Ecto neural progenitor cell (in vitro differentiated cells): ENCODE results near the gene ARRB1.
A peak's percentile ranks its signal among the peaks of the same experiment; 100 is the strongest.
"Not testable (repeated sequence)": the region's sequence is repeated elsewhere in the genome, so short reads cannot be mapped to it uniquely, and the experiment has no call there.

Experiments used
- DNase-seq: peaks from one replicate; pipeline ENCODE4 v3.0.0-alpha.2; 2018; ENCODE audit warnings: low spot score

The ARRB1 gene

DNA sequence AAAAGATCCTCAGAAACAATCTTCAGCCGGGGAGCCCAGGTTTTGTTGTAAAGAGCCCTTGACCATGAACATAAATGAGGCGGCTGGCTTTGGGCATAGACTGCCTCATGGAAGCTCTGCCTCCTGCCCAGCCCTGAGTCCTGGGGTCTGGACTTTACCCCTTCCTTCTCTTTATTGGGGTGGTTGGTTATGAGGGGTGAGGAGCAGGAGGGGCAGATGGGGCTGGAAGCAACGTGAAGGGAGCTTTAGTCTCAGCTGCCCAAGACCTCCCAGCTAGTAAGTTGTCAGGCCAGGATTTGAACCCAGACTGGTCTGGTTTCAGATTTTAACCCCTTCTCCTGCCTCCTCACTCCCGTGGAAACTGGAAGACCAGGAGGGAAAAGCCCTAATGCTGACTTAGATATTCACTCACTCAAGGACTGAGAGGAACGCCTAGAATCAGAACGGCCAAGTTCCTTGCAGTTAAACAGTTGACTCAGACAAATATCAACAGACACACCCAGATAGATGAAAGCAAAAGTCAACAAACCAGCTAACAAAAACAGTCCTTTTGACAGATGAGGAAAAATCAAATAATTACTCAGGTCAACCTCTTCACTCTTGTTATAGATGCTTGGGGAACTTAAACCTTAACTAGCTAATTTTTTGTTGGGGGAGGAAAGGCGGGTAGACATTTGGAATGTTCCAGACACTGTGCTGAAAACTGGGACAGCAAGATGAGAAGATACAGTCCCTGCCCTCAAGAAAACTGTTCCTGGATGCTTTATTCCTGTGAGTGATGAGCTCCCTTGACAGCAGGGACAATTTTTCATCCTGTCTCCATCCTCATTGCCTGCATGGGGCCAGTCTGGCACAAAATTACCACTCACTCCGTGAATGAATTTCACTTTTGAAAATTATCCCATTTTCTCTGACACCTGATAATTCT, 20.8 kb upstream of the ARRB1 start:
- no peak for DNase-seq

DNA sequence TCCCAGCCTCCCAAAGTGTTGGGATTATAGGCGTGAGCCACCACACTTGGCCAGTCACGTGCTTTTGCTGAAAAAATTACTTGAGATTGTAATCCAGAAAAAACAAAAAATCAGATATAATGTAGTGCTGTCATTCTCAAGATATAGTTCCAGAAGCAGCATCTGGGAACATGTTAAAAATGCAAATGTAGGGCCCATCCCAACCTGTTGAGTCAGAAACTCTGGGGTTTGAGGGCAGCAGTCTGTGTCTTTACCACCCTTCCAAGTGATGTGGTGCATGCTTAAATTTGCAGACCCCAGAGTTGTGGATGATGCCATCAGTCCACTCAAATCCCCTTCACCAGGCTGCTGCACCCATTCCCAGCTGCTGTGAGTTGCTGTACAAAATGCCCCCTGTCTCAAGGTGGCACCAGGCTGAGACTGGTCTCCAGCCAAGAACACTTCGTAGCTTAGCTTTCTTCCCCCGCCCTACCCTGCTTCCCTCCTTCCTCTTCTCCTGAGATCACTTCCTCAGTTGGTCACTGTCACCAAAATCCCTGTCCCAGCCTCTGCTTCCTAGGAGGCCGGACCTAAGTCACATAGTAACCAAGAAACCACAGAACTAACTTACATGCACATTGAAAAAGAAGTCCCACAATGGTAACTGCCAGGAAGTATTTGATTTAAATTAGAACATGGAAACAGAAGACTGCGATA, 18.2 kb upstream of the ARRB1 start:
- DNase-seq: no peak

DNA sequence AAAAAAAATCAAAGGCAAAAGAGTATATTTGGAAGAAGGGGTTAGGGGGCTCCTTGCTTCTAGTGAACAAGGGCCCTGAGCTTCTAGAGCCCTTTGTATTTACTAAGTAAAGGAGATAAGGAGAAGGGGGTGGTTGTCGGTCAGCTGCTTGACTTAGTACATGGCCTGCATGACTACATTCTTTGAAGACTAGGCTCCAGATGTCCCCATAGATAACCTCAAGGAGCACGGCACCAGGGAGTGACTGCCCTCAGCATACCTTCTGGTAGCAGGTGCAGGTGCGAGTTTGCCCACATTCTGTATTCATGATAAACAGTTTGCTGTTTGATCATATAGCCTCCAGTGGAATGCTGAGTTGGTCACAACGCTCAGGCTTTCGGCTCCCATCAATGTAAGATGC, 15.4 kb upstream of the ARRB1 start:
- not testable (repeated sequence) for DNase-seq

DNA sequence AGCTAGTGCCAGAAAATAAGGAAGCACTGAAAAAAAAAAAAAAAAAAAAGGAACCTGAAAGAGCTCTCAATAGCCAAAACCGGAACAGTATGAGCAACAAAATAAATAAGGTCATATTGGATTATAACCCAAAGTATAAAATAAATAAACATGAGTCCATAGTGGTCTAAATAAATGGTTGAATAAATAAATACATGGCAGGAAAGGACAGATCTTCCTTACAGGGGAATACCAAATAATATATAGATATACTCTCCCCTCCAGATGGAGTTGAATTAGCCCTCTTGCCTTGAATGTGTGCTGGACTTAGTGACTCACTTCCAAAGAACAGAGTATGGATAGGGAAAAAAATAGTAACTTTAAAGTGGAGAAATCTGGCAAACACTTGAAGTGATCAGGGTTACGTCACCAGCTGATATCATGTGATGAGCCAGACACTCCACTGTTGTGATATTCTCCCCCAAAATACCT, 14.3 kb upstream of the ARRB1 start:
- no peak for DNase-seq

DNA sequence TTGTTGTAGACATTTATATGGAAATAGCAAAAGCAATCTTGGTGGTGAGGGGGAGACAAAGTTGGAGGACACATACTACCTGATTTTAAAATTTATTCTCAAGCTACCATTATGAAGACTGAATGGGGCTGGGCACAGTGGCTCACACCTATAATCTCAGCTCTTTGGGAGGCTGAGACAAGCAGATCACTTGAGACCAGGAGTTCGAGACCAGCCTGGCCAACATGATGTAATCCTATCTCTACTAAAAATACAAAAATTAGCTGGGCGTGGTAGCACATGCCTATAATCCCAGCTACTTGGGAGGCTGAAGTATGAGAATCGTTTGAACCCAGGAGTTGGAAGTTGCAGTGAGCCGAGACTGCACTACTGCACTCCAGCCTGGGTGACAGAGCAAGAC, 10.8 kb upstream of the ARRB1 start:
- not testable (repeated sequence) for DNase-seq

DNA sequence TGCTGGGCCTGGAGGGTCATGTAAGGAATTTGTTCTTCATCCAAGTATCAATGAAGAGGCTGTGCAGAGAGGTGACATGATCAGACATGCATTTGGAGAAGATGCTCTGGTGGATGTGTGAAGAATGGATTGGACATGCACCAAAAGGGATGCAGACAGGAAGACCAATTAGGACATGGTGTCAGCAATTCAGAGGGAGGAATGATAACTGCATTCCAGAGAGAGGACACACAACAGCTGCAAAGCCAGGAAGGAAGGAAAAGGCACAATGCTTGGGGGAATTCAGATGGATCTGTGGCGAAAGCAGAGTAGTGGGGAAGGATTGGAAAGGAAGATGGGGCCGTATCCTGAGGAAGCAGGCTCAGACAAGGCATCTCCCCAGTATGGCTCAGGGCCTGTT, 5.2 kb upstream of the ARRB1 start:
- DNase-seq: no peak

DNA sequence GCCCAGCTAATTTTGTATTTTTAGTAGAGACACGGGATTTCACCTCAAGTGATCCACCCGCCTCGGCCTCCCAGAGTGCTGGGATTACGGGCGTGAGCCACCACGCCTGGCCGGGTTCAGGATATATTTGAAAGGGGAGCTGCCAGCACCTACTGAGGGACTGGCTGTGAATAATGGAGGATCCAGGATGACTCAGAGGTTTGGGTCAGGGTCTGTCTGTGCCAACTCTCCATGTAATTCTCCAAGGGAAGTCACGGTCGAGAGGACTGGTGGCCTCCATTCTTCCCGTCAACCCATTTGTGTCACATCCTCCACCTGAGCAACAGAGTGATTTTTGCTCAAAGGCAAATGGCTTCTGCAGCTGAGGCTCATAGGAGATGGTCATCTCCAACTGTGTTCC, 3.6 kb upstream of the ARRB1 start:
- no peak for DNase-seq

DNA sequence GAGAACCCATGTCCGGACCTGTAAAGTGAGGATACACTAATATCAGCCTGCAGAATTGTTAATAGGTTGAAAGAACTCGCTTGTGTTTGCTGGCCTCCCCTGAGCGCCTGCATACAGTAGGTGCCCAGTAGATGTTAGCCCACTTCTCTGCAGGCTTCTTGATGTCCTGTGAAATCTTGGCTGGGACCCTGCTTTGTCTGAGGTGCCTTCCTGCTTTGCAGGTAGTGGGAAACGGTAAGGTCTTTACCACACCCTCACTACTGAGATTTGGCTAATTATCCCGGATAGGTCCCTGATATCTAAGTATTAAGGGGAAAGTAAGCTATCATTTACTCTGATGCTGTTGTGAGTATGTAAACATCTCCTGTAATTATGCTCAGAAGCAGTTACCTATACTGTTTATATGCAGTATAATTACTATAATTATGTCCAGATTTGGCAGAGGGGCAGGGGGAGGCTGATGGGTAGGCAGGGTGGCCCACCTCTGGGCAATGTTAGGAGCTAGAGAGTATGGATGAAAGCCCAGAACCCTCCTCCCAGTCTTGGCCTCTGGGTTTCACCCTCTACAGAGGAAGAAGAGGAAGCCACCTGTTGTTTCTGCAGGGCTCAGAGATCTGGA, 1.2 kb upstream of the ARRB1 start:
- no peak for DNase-seq

DNA sequence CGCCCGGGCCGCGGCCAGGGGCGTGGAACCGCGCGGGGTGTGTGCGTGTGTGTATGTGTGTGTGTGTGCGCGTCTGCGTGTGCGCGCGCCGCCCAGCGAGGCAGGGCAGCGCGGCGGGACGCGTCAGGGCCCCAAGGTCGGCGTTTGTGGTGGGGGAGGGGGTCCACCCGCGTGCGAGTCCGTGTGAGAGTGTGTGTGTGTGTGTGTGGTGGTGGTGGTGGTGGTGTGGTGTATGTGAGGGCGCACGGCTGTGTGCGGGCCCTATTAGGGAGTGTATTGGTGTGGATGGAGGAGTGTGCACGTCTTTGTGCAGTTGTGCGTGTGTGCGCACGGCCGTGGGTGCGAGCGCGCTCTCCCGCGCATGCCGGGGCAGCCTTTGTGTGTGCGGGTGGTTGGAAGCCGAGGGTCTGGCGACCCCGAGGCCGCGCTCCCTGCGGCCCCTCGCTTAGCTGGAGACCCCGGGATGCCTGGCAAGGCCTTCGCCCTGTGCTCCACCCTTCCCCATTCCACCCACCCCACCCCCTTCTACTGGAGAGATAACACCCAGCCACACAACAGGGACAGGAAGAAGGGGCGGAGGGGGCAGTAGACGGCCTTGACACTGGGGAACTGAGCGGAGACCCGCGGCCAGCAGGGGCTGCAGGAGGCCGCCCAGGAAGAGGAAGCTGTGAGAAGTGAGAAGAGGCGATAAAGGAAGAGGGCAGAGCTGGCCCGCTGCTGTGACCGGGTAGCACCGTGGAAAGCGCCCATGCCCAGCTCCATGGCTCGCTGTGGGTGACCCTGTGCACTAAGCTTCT, 528 bp upstream of the ARRB1 start:
- DNase-seq: peak; percentile 79

DNA sequence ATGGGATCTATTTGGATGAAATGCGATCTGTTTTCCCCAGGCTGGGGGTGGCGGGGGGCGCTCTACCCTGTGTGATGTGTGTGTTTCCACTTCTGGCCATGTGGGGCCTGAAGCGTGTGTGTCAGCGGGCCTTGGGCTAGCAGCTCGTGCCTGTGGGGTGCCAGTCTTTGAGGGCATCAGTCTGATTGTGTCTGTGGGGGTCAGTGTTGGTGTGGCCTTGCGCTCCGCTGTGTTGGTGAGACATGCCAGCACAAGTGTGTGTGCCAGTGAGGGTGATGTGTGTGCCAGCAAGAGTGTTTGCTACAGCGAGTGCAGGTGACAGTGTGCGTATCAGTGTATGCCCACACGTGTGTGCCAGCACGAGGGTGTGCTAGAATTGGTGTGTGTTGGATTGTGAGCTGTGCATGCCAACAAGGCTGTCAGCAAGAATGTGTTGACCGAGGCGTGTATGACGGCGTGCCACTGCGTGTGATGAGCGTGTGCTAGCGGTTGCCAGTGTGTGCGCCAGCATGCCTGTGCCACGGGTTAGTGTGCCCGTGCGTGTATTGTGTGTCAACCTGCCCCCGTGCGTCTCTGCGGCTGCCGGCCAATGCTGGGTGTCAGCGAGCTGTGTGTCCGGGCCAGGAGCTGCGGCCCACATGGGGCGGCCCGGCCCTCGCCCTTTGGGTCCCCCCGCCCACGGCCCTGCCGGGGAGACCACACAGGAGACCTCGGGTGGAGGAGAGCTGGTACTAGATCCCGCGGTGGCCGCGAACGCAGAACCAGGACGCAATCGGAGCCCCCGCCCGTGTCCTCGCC, 519 bp downstream of the ARRB1 start:
- DNase-seq: peak; percentile 70

DNA sequence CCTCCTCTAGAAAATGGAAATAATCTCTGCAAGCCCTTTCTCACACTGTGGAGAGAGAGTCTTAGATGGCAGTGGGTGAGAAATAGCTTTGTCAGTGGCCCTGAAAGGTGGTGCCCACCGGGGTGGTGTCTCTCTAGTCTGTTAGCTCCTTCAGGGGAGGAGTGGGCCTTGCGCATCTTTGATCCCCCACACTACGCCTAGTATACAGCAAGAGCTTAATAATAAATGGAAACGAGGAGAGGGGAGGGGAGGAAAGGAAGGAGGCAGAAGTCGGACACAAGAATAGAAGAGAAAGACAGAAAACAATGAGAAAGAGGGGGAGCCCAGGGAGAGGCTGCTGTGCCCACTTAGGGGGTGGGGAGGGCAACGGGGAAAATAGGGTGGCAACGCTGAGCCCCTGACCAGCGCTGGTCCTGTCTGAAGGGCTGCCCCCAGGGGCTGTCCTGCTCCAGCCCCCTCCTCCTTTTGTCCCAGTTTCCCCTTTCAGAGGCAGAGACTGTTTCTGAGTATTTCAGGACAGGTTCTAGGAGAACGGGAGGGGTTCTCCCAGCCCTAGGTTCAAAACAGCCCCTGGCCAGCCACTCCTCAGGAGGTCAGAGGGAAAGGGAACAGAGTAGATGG, 1.2 kb downstream of the ARRB1 start:
- no peak for DNase-seq

DNA sequence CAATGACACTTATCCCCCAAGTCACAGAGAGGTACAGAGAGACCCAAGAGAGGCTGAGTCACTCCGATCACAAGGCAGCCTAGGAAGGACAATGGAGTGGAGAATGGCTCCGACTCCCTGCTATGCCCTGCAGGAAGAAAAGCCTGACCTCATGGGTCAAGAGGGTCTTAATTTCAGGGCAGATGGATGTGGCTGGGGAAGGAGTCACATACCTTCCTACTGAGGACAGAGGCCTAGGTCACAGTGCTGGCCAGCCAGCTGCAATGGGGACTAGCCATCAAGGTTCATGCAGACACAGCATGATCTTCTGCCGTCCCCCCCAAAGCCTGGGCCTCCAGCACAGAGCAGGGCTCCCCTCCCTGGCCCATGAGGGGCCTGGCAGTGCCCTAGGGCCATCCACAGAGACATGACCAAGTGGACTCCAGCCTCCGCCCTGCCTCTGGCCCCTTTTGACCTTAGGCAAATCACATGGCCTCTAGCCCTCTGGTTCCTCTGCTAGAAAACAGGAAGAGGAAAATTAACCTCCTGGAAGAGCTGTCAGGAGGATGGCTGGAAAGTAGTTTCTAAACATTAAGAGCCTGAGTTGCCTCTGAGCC, 1.8 kb downstream of the ARRB1 start:
- peak; percentile 68 for DNase-seq

DNA sequence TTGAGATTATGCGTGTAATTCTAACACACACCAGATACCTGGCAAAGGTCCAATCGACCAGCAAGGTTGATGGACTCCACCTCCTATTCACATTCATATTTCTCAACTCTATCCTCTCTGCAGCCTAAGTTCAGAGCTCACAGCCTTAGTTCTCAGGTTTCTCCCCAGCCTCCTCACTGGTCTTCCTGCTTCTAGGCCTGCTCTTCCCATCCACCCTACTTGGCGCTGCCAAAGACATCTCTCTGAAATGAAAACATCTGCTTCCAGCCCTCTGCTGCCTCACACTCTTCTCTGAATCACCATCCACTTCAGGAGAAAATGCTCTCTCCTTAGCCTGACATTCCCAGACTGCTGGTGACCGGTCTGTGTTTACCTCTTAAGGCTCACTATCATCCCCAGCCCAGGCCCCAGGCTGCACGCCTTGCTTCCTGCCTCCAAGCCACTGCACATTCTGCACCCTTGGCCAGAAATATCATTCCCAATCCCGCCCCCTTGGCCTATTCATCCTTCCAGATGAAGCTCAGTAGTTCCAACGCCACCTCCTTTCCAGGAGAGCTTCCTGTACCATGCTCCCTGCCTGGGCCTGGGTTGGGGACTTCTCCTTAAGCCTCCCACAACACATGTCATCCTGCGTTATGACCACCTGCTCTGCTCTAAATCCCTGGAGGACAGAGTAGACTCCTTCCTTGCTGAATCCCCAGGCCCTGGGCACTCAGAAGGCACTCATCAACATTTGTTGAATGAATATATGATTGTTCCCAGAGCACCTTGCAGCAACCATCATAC, 3.5 kb downstream of the ARRB1 start:
- no peak for DNase-seq

DNA sequence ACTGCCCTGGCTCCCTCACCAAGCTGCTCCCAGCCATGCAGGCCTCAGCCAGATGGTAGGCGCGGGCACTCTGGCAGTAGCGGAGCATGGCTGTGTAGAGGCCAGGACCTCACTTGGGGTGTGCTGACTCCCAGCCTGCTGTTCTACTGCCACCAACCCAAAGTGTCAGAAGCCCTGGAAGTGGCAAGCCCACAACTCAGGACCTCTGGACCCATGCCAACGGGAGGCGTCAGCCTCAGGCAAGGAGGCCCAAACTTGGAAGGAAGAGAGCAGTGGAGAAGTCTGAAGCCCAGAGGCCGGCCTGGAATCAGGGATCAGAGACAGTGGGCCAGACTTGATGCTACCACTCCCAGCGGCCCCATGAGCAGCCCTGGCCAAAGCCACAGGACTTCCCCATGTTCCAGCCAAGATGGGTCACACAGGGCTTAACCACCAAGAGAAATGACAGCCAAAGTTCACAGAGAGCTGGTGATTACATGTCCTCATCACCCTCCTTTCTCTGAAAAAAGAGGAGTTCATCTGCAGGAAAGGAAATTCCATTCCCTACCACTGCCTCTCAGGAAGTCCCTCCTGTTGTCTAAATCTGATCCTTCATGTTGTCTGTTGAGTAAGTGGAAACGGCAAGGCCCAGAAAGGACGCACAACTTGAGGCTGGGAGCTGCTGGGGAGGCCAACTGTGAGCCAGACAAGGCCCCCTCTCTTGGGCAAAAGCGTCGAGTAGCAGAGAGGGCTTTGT, 4.4 kb downstream of the ARRB1 start:
- DNase-seq: no peak

DNA sequence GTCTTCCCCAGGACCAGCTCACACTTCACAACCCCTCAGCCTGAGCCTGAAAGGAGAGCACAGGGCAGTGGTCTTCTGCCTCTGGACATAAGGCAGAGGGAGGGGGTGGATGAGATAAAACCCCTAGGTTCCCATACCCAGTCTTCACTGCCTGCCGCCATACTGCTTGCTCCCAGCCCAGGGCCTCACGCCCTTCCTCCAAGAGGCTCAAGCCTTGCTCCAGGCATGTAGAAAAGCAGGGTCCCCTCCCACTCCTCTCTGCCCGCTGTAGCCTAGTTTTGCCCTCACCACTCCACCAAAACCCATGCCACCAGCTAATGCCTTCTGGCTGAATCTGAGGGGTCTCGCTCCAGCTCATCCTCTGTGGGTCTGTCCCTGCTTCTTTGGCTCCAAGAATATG, 5.2 kb downstream of the ARRB1 start:
- no peak for DNase-seq

DNA sequence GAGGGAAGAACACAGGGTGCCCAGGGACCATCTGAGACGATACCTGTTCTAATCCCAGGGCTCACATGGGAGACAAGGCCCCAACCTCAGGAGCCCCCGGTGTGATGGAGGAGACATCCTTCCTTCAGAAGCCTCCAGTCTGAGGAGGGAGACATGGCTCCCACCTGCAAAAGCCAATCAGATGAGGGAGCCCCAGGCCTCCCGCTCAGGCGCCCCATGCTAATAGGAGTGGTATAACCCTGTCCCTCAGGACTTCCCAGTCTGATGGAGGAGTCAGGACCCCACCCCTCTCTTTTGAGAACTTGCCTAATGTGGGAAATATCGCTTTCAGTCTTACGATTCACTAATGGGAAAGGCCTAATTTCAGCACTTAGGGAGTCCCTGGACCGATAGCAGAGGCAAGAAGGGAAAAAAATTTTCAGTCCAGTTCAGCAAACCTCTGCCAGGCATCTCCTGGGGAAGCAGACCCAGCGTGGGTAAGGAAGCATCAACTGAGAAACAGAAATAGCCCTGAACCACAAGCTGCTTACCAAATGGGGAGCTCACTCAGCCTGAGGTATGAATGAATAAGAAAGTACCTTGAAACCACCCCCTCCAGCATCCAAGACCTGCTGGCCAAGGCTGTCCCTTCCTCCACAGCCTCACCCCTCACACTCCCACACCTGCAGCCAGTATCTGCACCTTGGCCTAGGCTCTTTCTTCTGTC, 5.9 kb downstream of the ARRB1 start:
- DNase-seq: no peak

DNA sequence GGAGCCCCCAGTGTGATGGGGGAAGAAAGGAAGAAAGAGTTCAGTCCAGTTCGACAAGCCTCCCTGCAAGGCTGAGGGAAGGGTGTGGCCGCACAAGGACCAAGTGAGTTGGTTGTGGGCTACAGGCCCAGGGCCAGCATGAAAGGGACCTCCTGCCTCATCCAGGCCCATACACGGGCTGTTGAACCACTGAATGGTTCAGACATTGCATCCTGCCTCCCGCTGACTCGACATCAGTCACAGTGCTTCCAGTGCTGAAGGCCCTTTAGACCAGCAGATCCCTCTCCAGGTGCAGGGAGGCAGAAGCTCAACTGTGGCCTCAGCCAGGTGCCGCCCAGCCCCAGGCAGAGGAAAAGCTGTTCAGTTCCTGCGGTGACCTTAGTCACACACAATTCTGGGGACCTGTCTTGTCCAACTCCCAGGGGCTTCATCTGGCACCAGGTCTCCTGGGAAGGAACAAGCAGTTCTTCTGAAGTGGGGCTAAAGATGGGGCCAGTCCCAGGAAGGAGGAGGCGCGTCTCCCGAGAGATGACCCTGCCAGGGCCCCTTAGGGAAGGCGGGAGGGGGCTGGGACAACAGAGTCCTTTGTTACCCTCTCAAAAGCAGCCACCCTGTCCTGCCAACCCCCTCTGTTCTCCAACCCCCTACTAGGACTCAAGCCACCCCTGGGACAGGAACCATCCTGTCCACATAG, 6.6 kb downstream of the ARRB1 start:
- DNase-seq: no peak

DNA sequence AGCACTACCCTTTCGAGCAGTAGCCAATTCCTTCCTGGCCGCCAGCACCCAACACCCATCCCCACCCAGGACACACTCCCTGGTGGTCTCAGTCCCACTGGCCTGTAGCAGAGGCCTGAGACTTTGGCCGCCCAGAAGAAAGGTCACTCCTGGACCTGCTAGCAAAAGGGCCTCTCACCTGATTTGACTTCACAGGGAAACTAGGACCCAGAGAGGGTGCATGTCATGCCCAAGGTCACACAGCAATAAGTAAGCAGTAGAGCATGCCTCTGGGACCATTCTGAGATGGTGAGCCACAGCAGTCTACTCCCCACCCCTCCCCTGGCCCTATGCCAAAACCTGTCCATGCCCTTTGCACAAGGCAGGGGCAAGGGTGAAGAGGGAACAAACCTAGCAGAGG, 7.3 kb downstream of the ARRB1 start:
- DNase-seq: no peak
